ENCODE measurements around the gene PNMA8B. TPM values are rescaled to one million over a fixed set of nuclear protein-coding genes. Genes with fewer than 3 reads are reported as not detected.

The PNMA8B gene
- polyA plus RNA-seq, 1 of the 3 experiments (the other 2 are of a cell fraction) = 0.92 TPM

DNA sequence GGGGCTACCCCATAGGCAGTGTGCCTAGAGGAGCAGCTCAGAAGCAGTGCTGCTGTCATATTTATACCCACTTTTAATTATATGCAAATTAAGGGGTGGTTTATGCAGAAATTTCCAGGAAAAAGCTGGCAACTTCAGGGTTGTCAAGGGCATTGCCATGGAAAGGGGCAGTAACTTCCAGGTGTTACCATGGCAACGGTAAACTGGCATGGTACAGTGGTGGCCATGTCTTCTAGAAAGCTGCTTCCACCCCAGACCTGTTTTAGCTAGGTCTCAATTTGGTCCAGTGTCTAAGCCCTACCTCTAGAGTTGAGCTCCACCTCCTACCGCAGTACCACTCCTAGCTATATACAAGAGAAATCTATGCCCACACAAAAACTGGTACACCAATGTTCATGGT lies 35.6 kb downstream of the PNMA8B start:
- H3K9ac ChIP-seq = no peak overlapping the region
- TF ChIP-seq SMC3 (IDR thresholded peaks at IDR 0.05; ENCODE audit: low read depth, low read length) (no peak), TCF12 (IDR thresholded peaks at IDR 0.05) (no peak), YY1 (IDR thresholded peaks at IDR 0.05; ENCODE audit: low read depth) (no peak), ELF1 (IDR thresholded peaks at IDR 0.05) (no peak), MXI1 (IDR thresholded peaks at IDR 0.05; ENCODE audit: low read depth, low read length) (no peak), RXRA (IDR thresholded peaks at IDR 0.05; ENCODE audit: borderline replicate concordance, low read depth) (no peak), RCOR1 (IDR thresholded peaks at IDR 0.05; ENCODE audit: low read length) (no peak), JUND (IDR thresholded peaks at IDR 0.05) (no peak), EP300 (IDR thresholded peaks at IDR 0.05; ENCODE audit: borderline replicate concordance in 1 of 2, low read depth in 1 of 2, low read length in 1 of 2) (no peak), CHD2 (IDR thresholded peaks at IDR 0.05; ENCODE audit: low read length, partially characterized antibody) (no peak), MEF2A (IDR thresholded peaks at IDR 0.05; ENCODE audit: borderline replicate concordance, low read depth) (no peak), EZH2phosphoT487 (IDR thresholded peaks at IDR 0.05; ENCODE audit: borderline replicate concordance, low read depth) (no peak), POLR2AphosphoS5 (IDR thresholded peaks at IDR 0.05; ENCODE audit: low read depth, low read length) (no peak), RFX5 (IDR thresholded peaks at IDR 0.05; ENCODE audit: low read length) (no peak)
- TF ChIP-seq, protein P1, sequence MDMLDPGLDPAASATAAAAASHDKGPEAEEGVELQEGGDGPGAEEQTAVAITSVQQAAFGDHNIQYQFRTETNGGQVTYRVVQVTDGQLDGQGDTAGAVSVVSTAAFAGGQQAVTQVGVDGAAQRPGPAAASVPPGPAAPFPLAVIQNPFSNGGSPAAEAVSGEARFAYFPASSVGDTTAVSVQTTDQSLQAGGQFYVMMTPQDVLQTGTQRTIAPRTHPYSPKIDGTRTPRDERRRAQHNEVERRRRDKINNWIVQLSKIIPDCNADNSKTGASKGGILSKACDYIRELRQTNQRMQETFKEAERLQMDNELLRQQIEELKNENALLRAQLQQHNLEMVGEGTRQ (IDR thresholded peaks at IDR 0.05; ENCODE audit: borderline replicate concordance, low read depth, low read length) = no peak
- TF ChIP-seq, protein P2, sequence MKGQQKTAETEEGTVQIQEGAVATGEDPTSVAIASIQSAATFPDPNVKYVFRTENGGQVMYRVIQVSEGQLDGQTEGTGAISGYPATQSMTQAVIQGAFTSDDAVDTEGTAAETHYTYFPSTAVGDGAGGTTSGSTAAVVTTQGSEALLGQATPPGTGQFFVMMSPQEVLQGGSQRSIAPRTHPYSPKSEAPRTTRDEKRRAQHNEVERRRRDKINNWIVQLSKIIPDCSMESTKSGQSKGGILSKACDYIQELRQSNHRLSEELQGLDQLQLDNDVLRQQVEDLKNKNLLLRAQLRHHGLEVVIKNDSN (IDR thresholded peaks at IDR 0.05; ENCODE audit: borderline replicate concordance, low read depth) = no peak
- POLR2A ChIA-PET = no interaction called here
- H3K9me3 ChIP-seq = no peaks in the 10 kb centered on the region
- no peak overlapping the region for H3K4me3 ChIP-seq (ENCODE audit: low read depth in 2 of 2, low read length in 1 of 2)
- CTCF ChIA-PET = interaction anchor here (0.6 to 2.3 kb wide), 5 partner anchors 12 to 64 kb away, joined by 3 to 9 read pairs (median 4); no protein-coding TSS in a partner anchor
- peaks cover 7% of the 10 kb centered on the region for H3F3A ChIP-seq (replicated peaks; ENCODE audit: insufficient read depth)
- no peak overlapping the region for H3K4me2 ChIP-seq
- no peaks in the 10 kb centered on the region for H3K36me3 ChIP-seq (replicated peaks in 1 of 2; ENCODE audit: control insufficient read depth in 1 of 2, insufficient read depth in 2 of 2, low read length in 1 of 2)
- no peaks in the 10 kb centered on the region for H3K27me3 ChIP-seq (ENCODE audit: insufficient read depth)
- H3K79me2 ChIP-seq (ENCODE audit: insufficient read depth) = no peaks in the 10 kb centered on the region
- H3K27ac ChIP-seq (ENCODE audit: low read depth in 2 of 2, low read length in 1 of 2) = no peak overlapping the region
- no peak overlapping the region for H2AFZ ChIP-seq (ENCODE audit: low read depth)
- 17% methylated on average over 1 of the region's 2 CpGs for WGBS (ENCODE audit: low lambda C conversion rate)
- no peak for DNase-seq
- no peaks in the 10 kb centered on the region; a peak in 1 of 4 replicates for H3K4me1 ChIP-seq (ENCODE audit: control insufficient read depth in 1 of 2, insufficient read depth in 2 of 2, low read depth in 1 of 2, low read length in 1 of 2)
- no peaks in the 10 kb centered on the region for H4K20me1 ChIP-seq (ENCODE audit: insufficient read depth)
- no peaks in the 10 kb centered on the region for H3K9me2 ChIP-seq

DNA sequence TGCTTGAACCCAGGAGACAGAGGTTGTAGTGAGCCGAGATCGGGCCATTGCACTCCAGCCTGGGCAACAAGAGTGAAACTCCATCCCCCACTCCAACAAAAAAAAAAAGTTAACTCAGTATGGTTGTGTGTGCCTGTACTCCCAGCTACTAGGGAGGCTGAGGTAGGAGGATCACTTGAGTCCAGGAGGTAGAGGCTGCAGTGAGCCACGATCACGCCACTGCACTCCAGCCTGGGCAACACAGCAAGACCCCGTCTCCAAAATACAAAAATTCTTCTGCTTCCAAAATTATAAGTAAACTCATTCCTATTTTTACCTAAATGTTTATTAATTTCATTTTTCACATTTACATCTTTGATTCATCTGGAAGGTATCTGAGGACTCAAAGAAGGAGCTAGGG lies 38.7 kb downstream of the PNMA8B start:
- POLR2A ChIA-PET = no interaction called here
- H3K4me3 ChIP-seq (ENCODE audit: low read depth in 2 of 2, low read length in 1 of 2) = no peak overlapping the region
- no peaks in the 10 kb centered on the region for H3K27me3 ChIP-seq (ENCODE audit: insufficient read depth)
- H3K36me3 ChIP-seq (replicated peaks in 1 of 2; ENCODE audit: control insufficient read depth in 1 of 2, insufficient read depth in 2 of 2, low read length in 1 of 2) = no peaks in the 10 kb centered on the region
- no peak overlapping the region for H2AFZ ChIP-seq (ENCODE audit: low read depth)
- H3K4me1 ChIP-seq (ENCODE audit: control insufficient read depth in 1 of 2, insufficient read depth in 2 of 2, low read depth in 1 of 2, low read length in 1 of 2) = no peaks in the 10 kb centered on the region; a peak in 1 of 4 replicates
- H3K27ac ChIP-seq (ENCODE audit: low read depth in 2 of 2, low read length in 1 of 2) = no peak overlapping the region
- no peak for DNase-seq
- WGBS (ENCODE audit: low lambda C conversion rate) = 90% methylated on average over 5 of the region's 5 CpGs
- H3K9ac ChIP-seq = no peak overlapping the region
- CTCF ChIA-PET = interaction anchor here (0.9 to 2.5 kb wide), 2 partner anchors 52 to 61 kb away, joined by 3 to 8 read pairs; no protein-coding TSS in a partner anchor
- H3K9me2 ChIP-seq = no peaks in the 10 kb centered on the region
- H3K9me3 ChIP-seq = no peaks in the 10 kb centered on the region
- no peaks in the 10 kb centered on the region for H3K79me2 ChIP-seq (ENCODE audit: insufficient read depth)
- no peak overlapping the region for H3K4me2 ChIP-seq
- H3F3A ChIP-seq (replicated peaks; ENCODE audit: insufficient read depth) = peaks cover 5% of the 10 kb centered on the region
- H4K20me1 ChIP-seq (ENCODE audit: insufficient read depth) = no peaks in the 10 kb centered on the region
- TF ChIP-seq RAD21 (IDR thresholded peaks at IDR 0.05; ENCODE audit: low read length) (no peak), TEAD4 (IDR thresholded peaks at IDR 0.05; ENCODE audit: borderline replicate concordance, insufficient read depth) (no peak), SMC3 (IDR thresholded peaks at IDR 0.05; ENCODE audit: low read depth, low read length) (no peak), CHD2 (IDR thresholded peaks at IDR 0.05; ENCODE audit: low read length, partially characterized antibody) (no peak), TAF1 (IDR thresholded peaks at IDR 0.05; ENCODE audit: borderline replicate concordance, low read depth, low read length) (no peak), FOXJ3 (CRISPR knock-in tag; IDR thresholded peaks at IDR 0.05) (no peak), NFIC (IDR thresholded peaks at IDR 0.05; ENCODE audit: borderline replicate concordance) (no peak)
- TF ChIP-seq, protein P3, sequence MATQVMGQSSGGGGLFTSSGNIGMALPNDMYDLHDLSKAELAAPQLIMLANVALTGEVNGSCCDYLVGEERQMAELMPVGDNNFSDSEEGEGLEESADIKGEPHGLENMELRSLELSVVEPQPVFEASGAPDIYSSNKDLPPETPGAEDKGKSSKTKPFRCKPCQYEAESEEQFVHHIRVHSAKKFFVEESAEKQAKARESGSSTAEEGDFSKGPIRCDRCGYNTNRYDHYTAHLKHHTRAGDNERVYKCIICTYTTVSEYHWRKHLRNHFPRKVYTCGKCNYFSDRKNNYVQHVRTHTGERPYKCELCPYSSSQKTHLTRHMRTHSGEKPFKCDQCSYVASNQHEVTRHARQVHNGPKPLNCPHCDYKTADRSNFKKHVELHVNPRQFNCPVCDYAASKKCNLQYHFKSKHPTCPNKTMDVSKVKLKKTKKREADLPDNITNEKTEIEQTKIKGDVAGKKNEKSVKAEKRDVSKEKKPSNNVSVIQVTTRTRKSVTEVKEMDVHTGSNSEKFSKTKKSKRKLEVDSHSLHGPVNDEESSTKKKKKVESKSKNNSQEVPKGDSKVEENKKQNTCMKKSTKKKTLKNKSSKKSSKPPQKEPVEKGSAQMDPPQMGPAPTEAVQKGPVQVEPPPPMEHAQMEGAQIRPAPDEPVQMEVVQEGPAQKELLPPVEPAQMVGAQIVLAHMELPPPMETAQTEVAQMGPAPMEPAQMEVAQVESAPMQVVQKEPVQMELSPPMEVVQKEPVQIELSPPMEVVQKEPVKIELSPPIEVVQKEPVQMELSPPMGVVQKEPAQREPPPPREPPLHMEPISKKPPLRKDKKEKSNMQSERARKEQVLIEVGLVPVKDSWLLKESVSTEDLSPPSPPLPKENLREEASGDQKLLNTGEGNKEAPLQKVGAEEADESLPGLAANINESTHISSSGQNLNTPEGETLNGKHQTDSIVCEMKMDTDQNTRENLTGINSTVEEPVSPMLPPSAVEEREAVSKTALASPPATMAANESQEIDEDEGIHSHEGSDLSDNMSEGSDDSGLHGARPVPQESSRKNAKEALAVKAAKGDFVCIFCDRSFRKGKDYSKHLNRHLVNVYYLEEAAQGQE (IDR thresholded peaks at IDR 0.05; ENCODE audit: low read depth, low read length) = no peak
- TF ChIP-seq, protein P4, sequence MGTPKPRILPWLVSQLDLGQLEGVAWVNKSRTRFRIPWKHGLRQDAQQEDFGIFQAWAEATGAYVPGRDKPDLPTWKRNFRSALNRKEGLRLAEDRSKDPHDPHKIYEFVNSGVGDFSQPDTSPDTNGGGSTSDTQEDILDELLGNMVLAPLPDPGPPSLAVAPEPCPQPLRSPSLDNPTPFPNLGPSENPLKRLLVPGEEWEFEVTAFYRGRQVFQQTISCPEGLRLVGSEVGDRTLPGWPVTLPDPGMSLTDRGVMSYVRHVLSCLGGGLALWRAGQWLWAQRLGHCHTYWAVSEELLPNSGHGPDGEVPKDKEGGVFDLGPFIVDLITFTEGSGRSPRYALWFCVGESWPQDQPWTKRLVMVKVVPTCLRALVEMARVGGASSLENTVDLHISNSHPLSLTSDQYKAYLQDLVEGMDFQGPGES (IDR thresholded peaks at IDR 0.05; ENCODE audit: low read depth, low read length) = no peak
